ENCODE results near the gene HLA-DOA.

- TF ChIP-seq CTCF (IDR thresholded peaks at IDR 0.05) (no peak), POLR2AphosphoS5 (IDR thresholded peaks at IDR 0.05; ENCODE audit: insufficient read depth in 1 of 2, low read depth in 1 of 2) (no peak)
These were observed 36.0 kb downstream of the HLA-DOA start for GRCh38 chr6:32973144-32974015.
